Kidney tubule cell (primary cell): ENCODE results near the gene MPHOSPH6.
"Not testable (repeated sequence)": the region's sequence is repeated elsewhere in the genome, so short reads cannot be mapped to it uniquely, and the experiment has no call there.

Source experiments
- DNase-seq: peaks from one replicate; pipeline ENCODE4 v3.0.0-alpha.2; 2018; ENCODE audit warnings: low spot score

MPHOSPH6 gene, protein sequence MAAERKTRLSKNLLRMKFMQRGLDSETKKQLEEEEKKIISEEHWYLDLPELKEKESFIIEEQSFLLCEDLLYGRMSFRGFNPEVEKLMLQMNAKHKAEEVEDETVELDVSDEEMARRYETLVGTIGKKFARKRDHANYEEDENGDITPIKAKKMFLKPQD

DNA sequence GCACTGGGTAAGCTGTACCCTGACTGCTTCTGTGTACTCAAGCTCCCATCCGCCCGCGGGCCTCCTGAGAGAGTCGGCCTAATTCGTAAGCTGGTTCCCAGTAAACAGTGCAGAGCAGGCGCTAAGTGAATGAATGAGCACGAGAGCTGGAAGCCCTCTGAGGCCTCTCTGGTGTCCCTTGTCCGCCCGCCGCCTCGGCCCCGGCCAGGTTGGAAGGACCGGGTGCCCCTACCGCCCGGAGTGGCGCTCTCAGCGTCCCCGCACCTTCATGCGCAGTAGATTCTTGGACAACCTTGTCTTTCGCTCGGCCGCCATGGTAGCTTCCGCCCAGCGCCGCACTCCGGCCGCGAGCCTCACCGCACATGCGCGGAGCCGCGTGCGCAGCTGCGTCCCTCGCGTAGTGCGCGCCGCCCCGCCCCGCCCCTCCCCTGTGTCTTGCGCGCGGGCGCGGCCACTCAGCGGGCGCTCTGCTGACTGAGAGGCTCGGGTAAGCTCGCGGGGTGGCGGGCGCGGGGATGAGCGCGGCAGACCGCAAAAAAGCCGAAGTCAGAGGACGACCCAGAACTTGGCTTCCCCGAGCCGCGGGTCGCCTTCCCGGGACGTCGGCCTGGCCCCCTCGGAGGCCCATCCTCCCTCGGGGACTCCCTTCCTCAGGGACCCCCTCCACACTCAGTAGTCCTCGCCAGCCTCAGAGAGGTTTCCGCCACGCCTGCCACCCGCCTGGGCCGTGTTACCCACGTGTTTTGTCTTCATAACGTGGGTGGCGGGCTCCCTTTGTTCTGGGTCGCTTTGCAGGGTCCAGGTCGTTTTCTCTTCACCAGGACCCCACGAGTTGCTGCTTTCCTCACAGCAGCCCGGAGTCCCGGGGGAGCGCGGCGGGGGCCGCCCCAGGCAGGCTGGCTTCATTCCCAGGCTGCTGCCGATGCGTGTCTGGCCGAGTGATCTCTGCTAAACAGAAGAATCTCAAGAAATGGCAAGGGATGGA lies at the start of gene MPHOSPH6:
TSS of gene MPHOSPH6 (minus strand) at position 364 of the 985 bp plus-strand sequence. CDS start at position 315, 49 bp downstream.
- DNase-seq: peak; percentile 92

DNA sequence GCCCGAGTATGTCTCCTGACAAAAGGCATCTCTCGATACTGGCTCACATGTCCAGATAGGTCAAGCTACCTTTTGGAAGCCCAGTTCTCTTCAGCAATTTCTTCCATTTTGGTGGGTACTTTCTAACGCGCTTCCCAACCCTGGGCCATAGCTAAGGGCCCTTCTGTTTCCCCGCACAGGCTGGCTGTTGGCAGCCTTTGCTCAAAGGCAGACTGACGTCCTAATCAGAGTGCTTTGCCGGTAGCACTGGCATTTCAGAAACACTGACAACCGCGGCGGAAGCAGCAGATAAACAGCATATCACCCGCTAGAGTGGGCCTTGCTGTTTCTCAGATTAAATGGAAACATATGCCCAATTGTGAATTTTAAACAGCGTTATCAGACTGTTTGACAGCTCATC lies 49.3 kb upstream of the MPHOSPH6 start:
- DNase-seq: no peak

DNA sequence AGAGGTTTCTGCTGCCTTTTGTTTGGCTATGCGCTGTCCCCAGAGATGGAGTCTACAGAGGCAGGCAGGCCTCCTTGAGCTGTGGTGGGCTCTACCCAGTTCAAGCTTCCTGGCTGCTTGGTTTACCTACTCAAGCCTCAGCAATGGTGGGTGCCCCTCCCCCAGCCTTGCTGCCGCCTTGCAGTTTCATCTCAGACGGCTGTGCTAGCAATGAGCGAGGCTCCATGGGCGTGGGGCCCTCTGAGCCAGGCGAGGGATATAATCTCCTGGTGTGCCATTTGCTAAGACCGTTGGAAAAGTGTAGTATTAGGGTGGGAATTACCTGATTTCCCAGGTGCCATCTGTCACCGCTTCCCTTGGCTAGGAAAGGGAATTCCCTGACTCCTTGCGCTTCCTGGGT lies 39.3 kb upstream of the MPHOSPH6 start:
- DNase-seq: not testable (repeated sequence)

DNA sequence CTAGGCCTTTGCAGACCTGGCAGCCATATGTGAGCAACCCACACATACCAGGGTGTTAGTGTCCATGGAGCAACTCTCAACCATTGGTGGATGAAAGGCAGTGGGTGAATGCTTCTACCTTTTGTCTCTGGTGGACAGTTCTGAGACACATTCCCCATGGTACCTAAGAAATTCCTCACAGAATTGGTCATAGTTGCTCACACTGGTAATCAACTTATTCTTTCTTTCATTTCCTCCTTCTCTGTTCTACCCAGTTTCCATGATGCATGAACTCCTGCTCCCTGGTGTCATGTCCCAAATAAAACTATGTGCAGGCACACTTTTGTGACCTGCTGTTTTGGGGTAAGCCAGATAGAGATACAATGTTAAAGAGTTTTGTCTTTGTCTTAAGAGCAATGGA lies 33.2 kb upstream of the MPHOSPH6 start:
- DNase-seq: peak; percentile 71

DNA sequence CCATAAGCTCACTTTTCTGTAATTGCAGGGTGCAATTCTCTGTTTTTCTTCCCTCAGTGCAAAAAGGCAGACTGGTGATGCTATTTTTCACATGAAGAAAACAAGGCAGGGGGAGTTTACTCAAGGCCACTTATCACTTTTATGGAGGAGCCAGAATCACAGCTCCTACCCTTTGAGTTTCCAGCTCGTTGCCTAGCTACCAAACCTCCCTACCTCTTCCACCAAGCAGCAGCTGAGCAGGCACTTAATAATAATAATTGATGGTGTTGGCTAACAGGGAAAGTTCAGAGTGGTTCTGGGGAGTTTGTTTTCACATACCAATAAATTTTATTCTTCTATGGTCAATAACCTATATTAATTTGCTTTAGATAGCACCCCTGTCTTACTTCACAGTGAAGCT lies 31.9 kb upstream of the MPHOSPH6 start:
- DNase-seq: no peak

DNA sequence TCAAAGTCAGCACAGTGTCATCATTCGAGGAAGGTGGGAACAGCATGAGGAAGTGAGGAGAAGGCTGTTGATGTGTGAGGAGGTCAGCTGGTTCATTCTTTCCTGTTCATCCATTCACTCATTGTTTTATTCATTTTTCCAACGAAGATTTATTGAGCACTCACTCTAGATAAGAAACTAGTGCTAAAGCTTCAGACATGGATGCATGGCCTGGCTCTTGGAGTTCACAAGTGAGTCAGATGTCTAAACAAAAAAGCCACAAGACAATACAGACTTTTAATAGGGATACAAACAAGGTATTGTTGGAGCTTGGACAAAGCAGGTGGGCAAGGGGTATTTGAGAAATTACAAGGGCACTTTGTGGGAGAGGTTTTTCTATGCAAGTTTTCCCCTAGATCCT lies 31.3 kb upstream of the MPHOSPH6 start:
- DNase-seq: no peak

DNA sequence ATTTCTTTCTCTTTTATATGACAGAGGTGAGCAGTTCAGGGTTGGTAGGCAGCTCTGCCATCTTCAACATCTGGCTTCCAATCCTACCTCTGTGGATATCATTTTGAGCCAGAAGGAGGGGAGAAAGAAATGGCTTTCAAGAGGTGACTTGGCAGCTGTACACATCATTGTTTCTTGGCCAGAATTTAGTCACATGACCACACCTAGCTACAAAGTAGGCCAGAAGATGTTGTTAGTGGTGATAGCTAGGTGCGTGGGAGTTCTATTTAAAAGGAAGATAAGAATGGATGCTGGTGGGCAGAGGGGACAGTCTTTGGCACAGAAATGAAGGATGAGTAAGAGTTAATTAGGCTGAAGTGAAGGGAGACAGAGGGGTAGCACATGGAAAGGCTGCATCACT lies 29.2 kb upstream of the MPHOSPH6 start:
- no peak for DNase-seq

DNA sequence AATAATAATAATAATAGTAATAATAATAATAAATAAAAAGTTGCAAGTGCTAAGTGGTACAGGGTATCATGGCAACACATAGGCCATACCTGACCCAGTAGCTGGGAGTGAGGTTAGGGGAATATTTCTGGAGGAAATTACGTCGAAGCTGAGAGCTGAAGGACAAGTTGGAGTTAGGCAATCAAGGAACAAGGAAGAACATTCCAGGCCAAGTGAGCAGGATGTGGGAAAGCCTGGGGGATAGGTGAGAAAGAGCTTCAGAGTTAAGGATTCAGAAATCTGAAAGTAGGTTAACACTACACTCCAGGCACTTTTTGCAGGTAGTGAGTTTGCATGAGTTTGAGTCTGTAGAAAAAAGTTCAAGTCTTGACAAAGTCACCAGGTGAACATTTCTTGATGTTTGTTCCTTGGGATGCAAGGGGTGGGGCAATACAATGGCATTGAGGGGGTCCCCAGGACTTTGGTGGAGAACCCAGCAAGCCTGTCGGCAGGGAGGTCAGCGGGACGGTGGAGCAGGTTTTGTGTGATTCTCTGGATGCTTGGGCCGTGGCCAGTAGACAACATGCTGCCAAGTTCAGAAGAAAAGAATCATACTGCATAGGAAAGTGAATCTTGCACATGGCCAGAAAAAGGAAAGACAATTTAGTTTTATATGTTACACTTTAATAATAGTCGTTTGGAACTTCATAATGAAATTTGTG lies 27.7 kb upstream of the MPHOSPH6 start:
- DNase-seq: peak; percentile 72

DNA sequence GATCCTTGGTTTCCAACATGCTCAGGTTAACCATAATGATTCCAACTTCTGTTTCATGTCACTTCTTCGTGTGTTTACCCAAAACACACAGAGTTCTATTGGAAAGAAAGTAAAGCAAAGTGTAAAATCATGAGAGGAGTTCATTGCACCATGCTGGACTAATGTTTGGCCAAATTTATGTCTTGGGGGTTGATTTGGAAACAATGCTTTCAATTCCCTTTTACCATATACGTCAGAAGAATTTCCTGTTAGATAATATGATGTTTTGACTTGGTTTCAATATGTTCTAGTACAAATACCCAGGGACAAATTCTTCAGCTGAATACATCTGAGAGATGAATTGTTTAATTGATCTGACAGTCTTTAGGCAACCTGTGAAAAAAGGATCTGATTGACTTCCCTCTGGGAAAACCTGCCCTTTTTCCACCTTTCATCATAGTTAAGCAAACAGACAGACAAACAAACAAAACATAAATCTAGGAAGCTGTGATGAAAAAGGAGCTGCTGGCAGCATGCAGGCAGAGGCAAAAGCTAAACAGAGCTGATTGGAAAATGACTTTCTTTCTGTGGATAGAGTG lies 26.0 kb upstream of the MPHOSPH6 start:
- no peak for DNase-seq

DNA sequence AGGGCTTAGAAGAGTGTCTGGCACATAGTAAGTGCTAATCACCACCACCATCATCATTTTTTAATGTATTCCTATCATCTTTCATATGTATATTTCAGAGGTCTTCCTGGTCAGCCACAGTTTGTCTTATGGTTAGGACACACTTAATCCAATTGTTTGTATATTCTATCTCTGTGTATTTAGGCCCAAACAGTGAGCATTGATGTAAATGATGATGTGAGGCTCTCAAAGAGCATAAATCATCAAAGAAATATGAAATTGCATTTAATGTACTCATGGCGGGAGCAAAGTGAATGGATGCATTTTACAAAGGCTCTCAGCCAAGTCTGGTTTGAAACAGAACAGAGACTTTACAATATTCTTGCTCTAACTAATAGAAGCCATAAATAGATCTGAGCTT lies 24.1 kb upstream of the MPHOSPH6 start:
- no peak for DNase-seq

DNA sequence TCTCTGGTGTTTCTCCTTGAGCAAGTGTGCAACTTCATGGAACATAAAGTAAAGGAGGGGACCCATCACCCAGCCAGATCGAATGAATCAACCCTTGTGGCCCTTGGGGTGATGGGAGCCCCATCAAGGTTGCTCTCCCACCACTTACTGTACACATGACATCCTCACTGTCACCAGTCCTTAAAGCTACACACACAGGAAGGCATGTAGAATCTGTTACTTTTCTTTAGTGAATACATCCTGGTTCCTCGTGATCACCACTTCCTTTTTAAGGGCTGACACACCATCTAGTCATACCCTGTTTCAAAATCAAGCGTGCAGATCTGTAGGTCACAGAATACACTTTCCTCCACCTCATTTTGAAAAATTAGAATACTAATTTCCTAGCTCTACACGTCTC lies 22.6 kb upstream of the MPHOSPH6 start:
- DNase-seq: peak; percentile 83

DNA sequence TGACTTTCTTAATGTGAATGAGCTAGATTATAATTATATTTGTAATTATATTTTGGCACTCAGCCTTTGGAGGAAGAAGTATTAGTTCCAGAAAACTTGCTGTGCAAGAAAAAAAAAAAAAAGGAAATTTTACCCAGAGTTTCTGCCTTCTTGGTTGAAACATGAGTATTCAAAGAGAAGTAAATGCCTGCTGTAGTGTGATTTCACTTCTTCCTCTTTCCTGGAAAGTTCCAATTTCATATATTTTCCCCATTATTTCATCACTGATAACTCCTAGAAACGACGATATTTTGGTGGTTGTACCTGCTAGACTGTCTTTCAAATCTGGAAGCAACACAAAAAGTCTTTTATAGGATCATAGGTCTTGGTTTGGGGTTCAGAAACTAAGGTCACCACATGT lies 20.4 kb upstream of the MPHOSPH6 start:
- no peak for DNase-seq

DNA sequence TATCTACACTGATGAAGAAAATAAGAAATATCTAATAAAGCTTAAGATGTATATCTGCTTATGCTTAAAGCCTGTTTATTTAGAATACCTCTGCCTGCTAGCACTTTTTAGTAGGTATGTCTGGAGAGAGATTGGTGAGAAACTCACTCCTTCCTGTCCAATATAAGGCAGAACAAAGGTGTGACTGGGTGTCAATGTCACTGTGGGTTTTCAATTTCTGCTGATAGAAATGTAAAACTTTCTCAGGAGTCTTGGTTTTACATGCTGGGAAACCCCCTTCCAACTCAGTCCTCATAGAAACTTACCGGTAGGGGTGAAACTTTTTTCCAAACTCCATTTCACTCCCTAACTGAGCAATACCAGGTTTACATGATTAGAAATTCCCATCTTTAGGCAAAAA lies 17.8 kb upstream of the MPHOSPH6 start:
- no peak for DNase-seq

DNA sequence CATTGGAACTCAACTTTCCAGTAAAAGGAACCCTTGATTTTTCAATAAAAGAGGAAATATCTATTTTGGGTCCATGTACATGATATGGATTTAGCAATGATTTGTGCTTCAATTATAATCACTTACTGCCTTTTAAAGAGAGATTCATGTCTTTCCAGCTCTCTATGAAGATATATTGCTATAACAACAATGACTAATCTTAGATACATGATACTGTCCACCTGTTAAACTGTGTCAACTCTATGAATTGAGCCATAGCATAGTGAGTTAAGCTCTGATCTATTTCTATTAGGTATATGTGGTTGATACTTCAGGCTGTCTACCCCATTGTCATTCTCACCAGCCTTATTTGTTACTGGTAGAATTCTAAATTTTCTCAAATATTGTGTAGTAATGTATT lies 15.0 kb upstream of the MPHOSPH6 start:
- no peak for DNase-seq

DNA sequence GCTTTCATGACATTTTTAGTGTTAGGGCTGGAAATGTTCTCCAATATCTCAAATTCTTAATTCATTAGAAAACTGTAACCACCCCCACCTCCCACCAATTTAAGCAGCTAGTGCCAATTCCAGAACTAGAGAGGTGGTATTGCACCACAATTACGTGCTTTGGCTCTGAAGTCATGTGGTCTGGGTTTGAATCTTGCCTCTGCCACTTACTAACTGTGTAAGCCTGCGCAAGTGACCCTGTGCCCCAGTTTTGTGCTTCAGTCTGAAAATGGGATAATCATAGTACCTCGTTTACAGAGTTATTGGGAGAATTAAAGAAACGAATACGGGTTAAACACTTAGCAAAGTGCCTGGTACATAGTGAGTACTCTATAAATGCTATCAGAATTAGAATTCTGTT lies 14.2 kb upstream of the MPHOSPH6 start:
- DNase-seq: no peak

DNA sequence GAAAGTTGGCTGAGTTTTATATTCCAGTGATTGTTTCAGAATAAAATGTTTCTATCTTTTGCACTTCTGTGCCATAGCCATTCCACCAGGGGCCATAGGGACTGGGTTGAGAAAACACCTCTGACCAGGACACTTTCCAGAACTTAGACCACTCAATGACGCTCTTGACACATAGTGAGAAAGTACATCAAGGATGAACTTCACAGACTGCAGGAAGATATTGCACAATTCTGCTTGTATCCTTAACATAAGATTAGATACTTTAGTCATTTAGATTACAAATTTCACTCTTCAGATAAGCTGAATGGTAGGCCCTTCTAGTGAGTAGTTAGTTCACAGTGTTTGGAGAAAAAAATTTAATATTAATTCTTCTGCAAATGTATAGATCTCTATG lies 13.0 kb upstream of the MPHOSPH6 start:
- no peak for DNase-seq

DNA sequence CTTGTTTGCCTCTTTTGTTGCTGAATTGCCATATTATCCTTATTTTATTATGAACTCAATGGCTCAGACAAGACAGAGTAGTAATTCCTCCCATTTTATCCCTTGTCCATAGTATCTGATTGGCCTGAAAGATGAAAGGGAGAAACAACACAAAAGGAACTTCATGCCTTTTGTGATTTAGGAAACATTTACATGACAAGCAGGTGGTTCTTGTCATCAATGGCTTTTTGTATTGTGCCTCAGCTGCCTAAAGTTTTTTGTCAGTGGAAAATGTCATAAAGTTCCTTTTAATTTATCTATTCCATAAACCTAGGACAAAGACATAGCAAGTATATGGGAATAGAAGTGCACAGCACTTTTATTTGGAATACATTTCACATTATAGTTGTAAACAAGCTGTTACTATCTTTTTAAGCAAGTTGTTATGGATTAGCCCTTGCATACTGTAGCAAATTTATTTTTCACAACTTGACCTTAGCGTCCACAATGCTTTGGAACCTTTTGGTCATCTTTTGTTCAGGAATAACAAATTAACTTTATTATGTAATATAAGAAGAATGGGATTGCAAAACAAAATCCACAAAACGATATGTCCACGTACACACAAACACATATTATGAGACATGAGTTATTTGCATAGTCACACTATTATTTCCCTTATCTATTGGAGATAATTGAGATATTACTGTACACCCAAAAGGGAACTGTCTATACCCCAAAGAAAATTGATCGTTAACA lies 12.4 kb upstream of the MPHOSPH6 start:
- DNase-seq: no peak

DNA sequence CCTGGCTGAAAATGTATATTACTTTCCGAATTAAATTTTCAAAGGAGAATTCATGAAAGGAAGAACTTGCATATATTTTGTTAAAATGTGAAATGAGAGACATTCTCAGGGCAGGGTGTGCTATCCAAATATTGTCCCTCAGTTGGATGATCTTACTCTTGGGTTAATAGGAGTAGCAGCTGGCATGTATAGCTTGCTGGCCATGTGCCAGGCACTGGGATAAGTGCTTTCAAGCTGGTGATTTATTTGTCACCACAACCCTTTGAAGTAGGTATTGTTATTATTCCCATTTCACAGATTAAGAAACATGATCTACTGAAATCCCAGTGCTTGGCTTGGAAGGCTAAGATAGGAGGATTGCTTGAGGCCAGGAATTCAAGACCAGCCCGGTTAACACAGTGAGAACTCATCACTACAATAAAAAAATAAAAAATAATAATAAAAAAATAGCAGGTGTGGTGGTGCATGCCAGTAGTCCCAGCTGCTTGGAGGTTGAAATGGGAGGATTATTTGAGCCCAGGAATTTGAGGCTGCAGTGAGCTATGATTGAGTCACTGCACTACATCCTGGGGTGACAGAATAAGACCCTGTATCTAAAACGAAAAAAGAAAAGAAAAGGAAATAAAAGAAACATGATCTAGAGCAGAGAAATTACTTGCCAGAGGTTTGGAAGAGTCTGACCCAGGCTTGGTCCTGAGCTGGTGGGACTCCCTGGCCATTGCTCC lies 11.6 kb upstream of the MPHOSPH6 start:
- no peak for DNase-seq

DNA sequence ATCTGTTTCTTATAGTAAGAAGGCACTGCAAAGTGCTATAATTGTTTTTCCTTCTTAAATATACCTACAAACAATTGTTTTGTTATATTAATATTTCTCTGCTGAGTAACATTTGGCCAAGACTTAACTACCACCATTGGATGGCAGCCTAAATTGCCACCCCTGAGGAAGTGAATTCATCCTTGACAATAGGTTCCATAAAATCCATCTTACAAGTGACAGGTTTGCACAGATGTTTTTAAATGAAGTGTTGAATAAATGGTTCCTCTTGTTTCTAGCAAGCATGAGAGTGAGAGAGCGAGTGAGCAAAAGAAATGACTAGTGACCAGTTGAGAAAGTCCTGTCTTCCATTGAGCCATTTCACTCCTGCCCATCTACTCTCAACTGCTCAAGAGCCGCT lies 8.3 kb upstream of the MPHOSPH6 start:
- no peak for DNase-seq

DNA sequence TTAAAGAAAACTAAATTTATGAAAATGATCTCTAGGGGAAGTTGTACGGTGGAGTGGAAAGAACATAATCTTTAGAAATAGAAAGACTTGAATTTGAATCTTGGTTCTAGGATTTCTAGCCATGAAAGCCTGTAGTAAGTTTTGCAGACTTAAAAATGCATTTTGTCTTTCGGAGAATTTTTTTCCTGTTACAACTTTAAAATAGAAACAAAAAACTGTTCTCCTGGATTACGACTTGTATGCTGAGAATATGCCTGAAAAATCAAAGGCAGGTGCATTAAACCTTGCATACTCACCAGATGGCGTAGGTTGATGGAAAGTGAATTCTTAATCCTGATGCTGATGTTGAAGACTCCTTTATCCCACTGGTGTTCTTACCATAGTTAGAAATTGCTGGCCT lies 7.5 kb upstream of the MPHOSPH6 start:
- no peak for DNase-seq

DNA sequence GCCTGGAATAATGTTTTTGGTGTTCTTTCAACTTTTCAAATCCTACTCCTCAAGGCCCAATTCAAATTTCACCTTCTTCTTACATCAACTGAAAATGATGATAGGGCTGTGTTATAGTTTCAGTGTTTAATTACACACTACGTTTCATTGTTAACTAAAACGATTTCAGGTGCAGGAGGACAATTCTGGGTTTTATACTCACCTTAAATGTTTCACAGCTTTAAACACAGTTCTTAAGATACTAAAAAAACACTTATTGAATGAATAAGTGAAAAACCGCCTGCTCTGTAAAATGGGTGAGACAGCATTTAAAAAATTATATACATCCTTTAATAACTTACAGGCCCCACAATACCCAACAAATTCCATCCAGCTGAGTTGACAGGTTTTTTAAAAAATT lies 6.2 kb upstream of the MPHOSPH6 start:
- DNase-seq: no peak
